GM21619 (cell line): ENCODE measurements around the gene SLC9A1.

ENCODE experiments used
- ATAC-seq: cut with Tn5 transposase; IDR thresholded peaks from one replicate; pipeline ENCODE4 v1.9.1; 2021; ENCODE audit not compliant: unreplicated experiment

Gene SLC9A1

GRCh38 chr1:27084107-27084506, 70.8 kb downstream of the SLC9A1 start:
- no peak for ATAC-seq

- ATAC-seq, result no peak
Measured at GRCh38 chr1:27077968-27078367, 77.0 kb downstream of the SLC9A1 start.

- ATAC-seq, result no peak
Measured at GRCh38 chr1:27076803-27077202, 78.1 kb downstream of the SLC9A1 start.

- no peak for ATAC-seq
Measured at GRCh38 chr1:27074175-27074780, 80.6 kb downstream of the SLC9A1 start.

GRCh38 chr1:27071049-27071416, 83.9 kb downstream of the SLC9A1 start:
- ATAC-seq, result no peak

GRCh38 chr1:27070390-27071048, 84.4 kb downstream of the SLC9A1 start:
- ATAC-seq, result no peak

- ATAC-seq, result no peak
Measured at GRCh38 chr1:27068922-27069321, 86.0 kb downstream of the SLC9A1 start.

- ATAC-seq, result no peak
Measured at GRCh38 chr1:27065999-27066630, 88.8 kb downstream of the SLC9A1 start.

- ATAC-seq, result no peak
Measured at GRCh38 chr1:27060891-27061290, 94.0 kb downstream of the SLC9A1 start.

- no peak for ATAC-seq
Measured at GRCh38 chr1:27058966-27059669, 95.8 kb downstream of the SLC9A1 start.

GRCh38 chr1:27057801-27058625, 96.9 kb downstream of the SLC9A1 start:
- ATAC-seq, result no peak

GRCh38 chr1:27057389-27057788, 97.5 kb downstream of the SLC9A1 start:
- no peak for ATAC-seq

GRCh38 chr1:27053977-27054753, 100.8 kb downstream of the SLC9A1 start:
- no peak for ATAC-seq

GRCh38 chr1:27052527-27052926, 102.4 kb downstream of the SLC9A1 start:
- ATAC-seq, result no peak

GRCh38 chr1:27049607-27050006, 105.3 kb downstream of the SLC9A1 start:
- no peak for ATAC-seq

- no peak for ATAC-seq
Measured at GRCh38 chr1:27049100-27049499, 105.8 kb downstream of the SLC9A1 start.
